Stimulated activated naive CD4-positive, alpha-beta T cell treated with Interleukin-2 at 50 U/mL for 16 hours (primary cell): ENCODE results near the gene RAB13.

Experiments used
- DNase-seq: peaks from one replicate; lab custom pipeline; 2025; lab: John Stamatoyannopoulos, UW

The RAB13 gene

GRCh38 chr1:153977250-153978240, 8.6 kb downstream of the RAB13 start, which contains the start of gene JTB:
Gene JTB (minus strand): TSS chr1:153977674. CDS start chr1:153977252, 422 bp downstream.
- peak; percentile 89 for DNase-seq

GRCh38 chr1:153976819-153977249, 9.3 kb downstream of the RAB13 start:
- DNase-seq, result no peak

DNA sequence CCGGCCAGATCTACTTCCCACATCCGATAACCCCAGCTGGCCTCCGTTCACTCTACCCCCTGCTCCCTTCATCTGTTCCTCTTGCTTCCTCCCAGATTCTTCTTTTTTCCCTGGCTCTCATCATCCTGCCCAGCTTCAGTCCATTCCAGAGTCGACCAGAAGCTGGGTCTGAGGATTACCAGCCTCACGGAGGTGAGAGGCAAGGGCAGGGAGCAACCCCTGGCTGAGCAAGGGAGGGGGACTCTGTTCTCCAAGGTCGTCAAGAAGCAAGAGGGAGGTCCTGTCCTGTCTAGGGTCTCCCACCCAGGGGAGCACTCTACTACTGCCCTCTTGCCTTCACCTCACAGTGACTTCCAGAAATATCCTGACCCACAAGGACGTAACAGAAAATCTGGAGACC, 12.6 kb downstream of the RAB13 start:
- DNase-seq, result no peak

GRCh38 chr1:153973071-153973470, 13.1 kb downstream of the RAB13 start:
- DNase-seq, result no peak

GRCh38 chr1:153970346-153970745, 15.8 kb downstream of the RAB13 start:
- DNase-seq, result no peak

- DNase-seq, result no peak
Observed at GRCh38 chr1:153968972-153969371, 17.2 kb downstream of the RAB13 start.

- no peak for DNase-seq
Observed at GRCh38 chr1:153968408-153968807, 17.7 kb downstream of the RAB13 start.

- no peak for DNase-seq
Observed at GRCh38 chr1:153968000-153968363, 18.2 kb downstream of the RAB13 start.

- DNase-seq, result peak; percentile 82
Observed at GRCh38 chr1:153967107-153967999, 18.8 kb downstream of the RAB13 start, which contains the start of gene CREB3L4. Gene CREB3L4 (plus strand): TSS chr1:153967902. CDS start chr1:153968526, 624 bp downstream.

DNA sequence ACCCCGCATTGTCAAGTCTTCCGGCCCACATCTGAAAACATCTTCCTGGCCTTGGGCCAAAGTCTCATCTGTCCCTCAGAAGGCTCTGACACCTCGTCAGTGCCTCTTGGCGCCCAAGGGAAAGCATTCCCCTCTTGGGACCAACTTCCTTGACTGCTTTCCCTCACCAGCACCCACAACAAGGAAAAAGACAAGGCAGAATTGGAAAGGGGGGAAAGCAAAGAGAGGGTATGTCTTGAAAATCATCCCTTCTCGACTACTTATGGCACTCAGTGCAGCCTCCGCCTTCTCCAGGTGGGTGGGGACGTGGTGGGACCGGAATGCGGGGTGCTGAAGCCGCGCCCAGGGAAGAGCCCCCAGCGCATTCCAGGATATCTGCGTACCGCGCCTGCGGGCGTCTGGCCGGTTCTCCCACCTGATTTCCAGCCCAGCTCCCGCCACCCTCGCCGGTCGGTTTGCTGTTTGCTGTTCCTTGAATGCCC, 22.2 kb downstream of the RAB13 start:
- no peak for DNase-seq

DNA sequence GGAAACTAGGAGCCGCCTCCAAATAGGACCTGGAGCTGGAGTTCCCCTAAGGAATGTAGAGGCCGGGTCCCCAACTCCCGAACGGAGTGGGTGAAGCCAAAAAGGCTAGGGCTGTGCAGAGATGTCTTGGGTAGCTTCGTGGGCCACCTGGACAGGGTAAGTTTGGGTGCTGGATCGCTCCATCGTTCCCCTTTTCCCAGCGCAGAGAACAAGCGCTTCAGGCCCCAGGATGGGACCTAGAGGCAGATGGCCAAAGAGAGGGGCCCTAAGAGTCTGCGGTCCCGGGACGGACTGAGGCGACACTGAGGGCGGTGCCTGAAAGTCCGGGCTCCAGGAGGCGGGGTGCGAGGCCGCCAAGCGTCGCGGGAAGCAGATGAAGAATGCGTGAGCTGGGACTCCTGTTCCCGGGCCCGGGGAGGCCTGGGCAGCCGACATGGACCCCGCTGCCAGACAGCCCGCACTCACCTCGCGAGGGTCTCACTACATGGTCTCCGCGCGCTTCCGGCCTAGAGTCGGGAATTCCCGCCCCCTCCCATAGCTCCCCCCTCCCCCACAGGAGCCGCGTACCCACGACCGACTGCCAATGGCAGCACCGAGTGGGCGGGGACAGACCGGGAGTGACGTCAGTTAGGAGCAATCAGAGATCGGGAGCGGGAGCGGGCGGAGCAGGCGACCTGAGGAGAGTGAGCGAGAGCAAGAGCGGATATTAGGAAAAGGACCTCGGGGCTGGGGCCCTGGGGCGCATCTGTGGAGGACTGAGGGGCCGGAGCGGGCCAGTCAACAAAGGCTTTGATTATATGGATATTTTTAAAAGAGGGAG, 22.9 kb downstream of the RAB13 start, which contains the start of gene SLC39A1:
TSS of gene SLC39A1 (minus strand) at position 508 of the 820 bp plus-strand sequence. CDS start 822 bp downstream, outside the sequence.
- DNase-seq, result peak; percentile 93

DNA sequence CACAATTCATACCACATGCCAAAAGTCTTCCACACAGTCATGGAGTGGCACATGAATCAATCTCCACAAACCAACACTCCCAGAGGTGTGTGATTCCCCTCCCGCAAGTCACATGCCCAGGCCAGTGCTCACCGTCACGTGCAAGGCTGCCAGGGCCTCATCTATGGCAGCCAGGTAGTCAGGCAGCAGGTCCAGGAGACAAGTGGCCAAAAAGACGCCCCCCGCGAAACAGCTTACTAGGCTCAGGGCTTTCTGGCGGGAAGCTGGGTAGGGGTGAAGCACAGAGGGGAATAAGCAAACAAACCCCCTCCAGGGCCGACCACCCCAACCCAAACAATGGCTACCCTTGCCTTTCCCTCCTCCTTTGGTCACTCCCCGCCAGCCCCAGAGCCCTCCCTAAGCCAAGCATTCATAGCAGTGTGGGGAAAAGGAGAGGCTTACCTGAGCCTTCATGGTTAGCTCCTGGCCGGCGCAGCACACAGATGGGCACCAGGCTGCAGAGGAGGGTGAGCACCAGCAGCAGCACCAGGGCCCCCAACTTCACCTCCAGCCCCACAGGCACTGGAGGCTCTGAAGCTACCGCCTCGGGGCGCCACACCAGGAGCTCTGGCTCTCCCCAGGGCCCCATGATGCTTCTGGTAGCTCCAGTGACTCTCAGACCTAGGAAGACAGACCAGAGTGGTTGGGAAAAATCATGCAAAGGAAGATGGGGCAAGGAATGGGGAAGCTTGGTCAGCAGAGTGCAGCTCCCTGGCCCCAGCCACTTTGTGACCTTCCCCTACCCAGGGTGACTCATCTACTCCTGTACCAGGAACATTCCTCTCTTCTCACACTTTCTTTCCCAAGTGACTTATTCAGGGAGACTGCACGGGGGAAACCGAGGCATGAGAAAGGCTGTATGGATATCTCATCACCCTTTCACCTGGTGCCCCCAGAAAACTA, 23.8 kb downstream of the RAB13 start:
- DNase-seq, result no peak

DNA sequence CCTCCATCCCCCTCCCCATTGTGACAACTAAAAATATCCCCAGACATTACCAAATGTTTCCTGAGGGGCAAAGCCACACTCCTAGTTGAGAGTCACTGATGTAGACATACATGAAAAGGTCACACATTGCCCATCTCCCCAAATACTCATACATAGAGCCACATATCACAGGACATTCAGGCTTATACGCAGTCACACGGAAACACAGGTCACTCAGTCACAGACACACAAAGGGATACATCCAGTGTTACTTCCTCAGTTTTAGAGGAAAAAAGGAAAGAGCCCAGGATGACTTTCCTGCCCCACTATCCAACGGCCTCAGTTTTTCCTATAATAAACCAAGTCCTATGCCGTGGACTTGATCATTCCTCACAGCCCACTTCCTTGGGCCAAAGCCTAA, 24.7 kb downstream of the RAB13 start:
- no peak for DNase-seq

DNA sequence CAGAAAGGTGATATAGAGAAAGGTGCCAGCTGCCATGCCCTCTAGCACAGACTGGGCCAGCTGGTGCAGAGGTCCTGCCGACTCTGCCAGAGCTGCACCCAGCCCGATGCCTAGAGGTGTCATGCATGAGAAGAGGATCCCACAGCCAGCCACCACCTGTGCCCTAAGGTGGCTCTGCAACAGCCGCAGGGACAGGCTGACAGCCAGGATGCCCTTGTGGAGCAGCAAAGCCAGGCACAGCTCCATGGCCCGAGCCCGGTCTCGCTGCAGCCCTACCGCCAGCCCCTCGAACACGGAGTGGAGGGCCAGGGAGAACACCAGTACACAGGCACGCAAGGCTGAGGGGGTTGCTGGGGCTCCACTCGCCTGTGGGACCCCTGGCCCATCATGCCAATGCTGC, 25.9 kb downstream of the RAB13 start:
- DNase-seq, result no peak

GRCh38 chr1:153959454-153959853, 26.7 kb downstream of the RAB13 start:
- no peak for DNase-seq

- no peak for DNase-seq
Observed at GRCh38 chr1:153958961-153959260, 27.2 kb downstream of the RAB13 start.

DNA sequence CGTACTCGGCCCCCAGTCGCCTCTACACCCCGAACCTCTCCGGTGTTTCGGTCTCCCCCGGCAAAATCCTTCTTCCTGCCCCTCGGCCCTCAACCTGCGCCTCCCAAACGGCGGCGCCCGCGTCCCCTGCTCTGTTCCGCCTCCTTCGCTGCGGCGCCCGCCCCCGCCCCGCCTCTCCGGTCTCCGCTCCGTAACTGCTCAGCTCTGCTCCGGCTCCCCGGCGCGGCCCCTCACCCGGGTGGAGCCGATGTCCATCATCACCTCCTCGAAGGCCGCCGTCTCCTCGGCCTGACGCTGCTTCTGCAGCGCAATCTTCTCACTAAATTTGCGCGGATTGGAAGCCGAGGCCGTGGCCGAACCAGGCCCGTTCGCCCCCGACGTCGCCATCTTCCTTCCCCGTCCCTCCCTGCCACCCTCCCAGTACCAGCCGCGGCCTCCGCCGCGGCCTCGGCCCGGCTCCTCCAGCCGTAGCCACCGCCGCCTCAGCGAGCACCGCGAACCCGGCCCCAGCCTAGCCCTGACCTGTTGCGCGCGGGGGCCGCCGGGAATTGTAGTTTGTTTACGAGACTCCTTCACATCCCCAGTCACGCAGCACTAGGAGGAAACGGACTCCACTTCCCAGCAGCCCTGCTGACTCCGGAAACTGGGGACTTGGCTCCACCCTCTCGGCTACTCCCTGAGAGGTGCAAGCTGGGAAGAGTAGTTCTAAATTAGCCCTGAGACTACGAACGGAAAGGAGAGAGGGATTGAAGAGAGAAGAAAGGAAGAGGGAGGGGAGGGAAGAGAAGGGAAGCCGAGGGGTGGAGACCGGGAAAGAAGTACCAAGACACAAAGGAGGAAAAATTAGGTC, 27.8 kb downstream of the RAB13 start, which contains the start of gene CRTC2:
TSS of gene CRTC2 (minus strand) at position 502 of the 850 bp plus-strand sequence. CDS start at position 387, 115 bp downstream.
- DNase-seq, result peak; percentile 97

GRCh38 chr1:153957744-153958110, 28.4 kb downstream of the RAB13 start:
- peak; percentile 34 for DNase-seq

GRCh38 chr1:153956997-153957715, 29.0 kb downstream of the RAB13 start:
- no peak for DNase-seq
